Sigmoid colon (tissue), 7 donors: ENCODE measurements around the gene GPR37. TPM values are rescaled to one million over a fixed set of nuclear protein-coding genes. Genes with fewer than 3 reads are reported as not detected.

Experiments
- DNase-seq: peaks from one replicate; pipeline ENCODE4 v3.0.0-alpha.2; 2019
- H3K27ac ChIP-seq, 4 donors: fragments of 200-600 bp; sonication (generic); one replicate each; pipeline ENCODE4 v1.5.1; 2016 to 2019; ENCODE audit warnings: mild to moderate bottlenecking in 1 of 4
- H3K27me3 ChIP-seq, 3 donors: fragments of 200-600 bp; sonication (generic); one replicate each; pipeline ENCODE4 v1.5.1; 2019; ENCODE audit warnings: mild to moderate bottlenecking in 1 of 3
- H3K36me3 ChIP-seq, 4 donors: fragments of 200-600 bp; sonication (generic); one replicate each; pipeline ENCODE4 v1.5.1; 2016 to 2019
- H3K4me1 ChIP-seq, 4 donors: fragments of 200-600 bp; sonication (generic); one replicate each; pipeline ENCODE4 v1.5.1; 2017 to 2019
- H3K4me3 ChIP-seq, 4 donors: fragments of 200-600 bp; sonication (generic); one replicate each; pipeline ENCODE4 v1.5.1; 2017 to 2019; ENCODE audit warnings: mild to moderate bottlenecking in 2 of 4, moderate library complexity in 1 of 4
- H3K9me3 ChIP-seq, 4 donors: fragments of 200-600 bp in 3 of 4; sonication (generic) in 3 of 4; one replicate each; pipeline versions ENCODE4 v1.5.1 to v1.6.1; 2013 to 2019
- EP300 ChIP-seq, 4 donors: sonication (generic); formaldehyde crosslinking; IDR thresholded peaks; one replicate each; pipeline ENCODE4 v1.6.1; 2017; ENCODE audit warnings: antibody characterized with exemption in 4 of 4
- POLR2A ChIP-seq, 2 donors: fragments of 450-650 bp; IDR thresholded peaks; one replicate each; pipeline ENCODE4 v1.6.1; 2016; ENCODE audit warnings: antibody characterized with exemption in 2 of 2, mild to moderate bottlenecking in 2 of 2, moderate library complexity in 2 of 2
- POLR2AphosphoS5 ChIP-seq, 4 donors: sonication (generic); formaldehyde crosslinking; IDR thresholded peaks; one replicate each; pipeline ENCODE4 v1.6.1; 2017; ENCODE audit warnings: antibody characterized with exemption in 4 of 4
- WGBS, 2 donors: extraction: QIAGEN DNeasy Blood & Tissue Kit; methylation state at CpG; one replicate each; pipeline ENCODE4 v1.1.7; 2013; 5-methylcytosine and 5-hydroxymethylcytosine counted together
- intact Hi-C: fragments of 100-400 bp; cut with DNase I; formaldehyde crosslinking; loops from one replicate; pipeline ENCODE4 v1.15.1; 2023
- polyA plus RNA-seq, 3 donors: library from polyadenylated mRNA; stranded (reverse); fragments of 200-250 nt; gene quantifications; one replicate each; pipeline ENCODE4 v1.2.3, GENCODE V29; 2013
- total RNA-seq, 4 donors: library from RNA; depleted of rRNA; stranded (reverse); fragments of >200 nt; gene quantifications; one replicate each; pipeline ENCODE4 v1.1.0, GENCODE V29; 2016
- TF ChIP-seq, protein P1 (sequence below), 4 experiments: fragments of 450-650 bp in 3 of 4; fragments of 200-600 bp in 1 of 4; IDR thresholded peaks; one replicate each; pipeline ENCODE4 v1.5.1; 2016 to 2019; ENCODE audit warnings: antibody characterized with exemption in 4 of 4, mild to moderate bottlenecking in 3 of 4, moderate library complexity in 2 of 4
- donor health status: healthy with polysubstance abuse.
- donor health status: Bipolar disorder and iron deficiency.
- donor health status: healthy.

GPR37 gene, protein sequence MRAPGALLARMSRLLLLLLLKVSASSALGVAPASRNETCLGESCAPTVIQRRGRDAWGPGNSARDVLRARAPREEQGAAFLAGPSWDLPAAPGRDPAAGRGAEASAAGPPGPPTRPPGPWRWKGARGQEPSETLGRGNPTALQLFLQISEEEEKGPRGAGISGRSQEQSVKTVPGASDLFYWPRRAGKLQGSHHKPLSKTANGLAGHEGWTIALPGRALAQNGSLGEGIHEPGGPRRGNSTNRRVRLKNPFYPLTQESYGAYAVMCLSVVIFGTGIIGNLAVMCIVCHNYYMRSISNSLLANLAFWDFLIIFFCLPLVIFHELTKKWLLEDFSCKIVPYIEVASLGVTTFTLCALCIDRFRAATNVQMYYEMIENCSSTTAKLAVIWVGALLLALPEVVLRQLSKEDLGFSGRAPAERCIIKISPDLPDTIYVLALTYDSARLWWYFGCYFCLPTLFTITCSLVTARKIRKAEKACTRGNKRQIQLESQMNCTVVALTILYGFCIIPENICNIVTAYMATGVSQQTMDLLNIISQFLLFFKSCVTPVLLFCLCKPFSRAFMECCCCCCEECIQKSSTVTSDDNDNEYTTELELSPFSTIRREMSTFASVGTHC
- total RNA-seq = 1 to 10 TPM in 3 of 4 donors, under 1 TPM in 1; 0.68 to 2.3 (median 1.4) TPM
- under 1 TPM in 1 of 3 donors, not detected in 2; 0.69 TPM for polyA plus RNA-seq

DNA sequence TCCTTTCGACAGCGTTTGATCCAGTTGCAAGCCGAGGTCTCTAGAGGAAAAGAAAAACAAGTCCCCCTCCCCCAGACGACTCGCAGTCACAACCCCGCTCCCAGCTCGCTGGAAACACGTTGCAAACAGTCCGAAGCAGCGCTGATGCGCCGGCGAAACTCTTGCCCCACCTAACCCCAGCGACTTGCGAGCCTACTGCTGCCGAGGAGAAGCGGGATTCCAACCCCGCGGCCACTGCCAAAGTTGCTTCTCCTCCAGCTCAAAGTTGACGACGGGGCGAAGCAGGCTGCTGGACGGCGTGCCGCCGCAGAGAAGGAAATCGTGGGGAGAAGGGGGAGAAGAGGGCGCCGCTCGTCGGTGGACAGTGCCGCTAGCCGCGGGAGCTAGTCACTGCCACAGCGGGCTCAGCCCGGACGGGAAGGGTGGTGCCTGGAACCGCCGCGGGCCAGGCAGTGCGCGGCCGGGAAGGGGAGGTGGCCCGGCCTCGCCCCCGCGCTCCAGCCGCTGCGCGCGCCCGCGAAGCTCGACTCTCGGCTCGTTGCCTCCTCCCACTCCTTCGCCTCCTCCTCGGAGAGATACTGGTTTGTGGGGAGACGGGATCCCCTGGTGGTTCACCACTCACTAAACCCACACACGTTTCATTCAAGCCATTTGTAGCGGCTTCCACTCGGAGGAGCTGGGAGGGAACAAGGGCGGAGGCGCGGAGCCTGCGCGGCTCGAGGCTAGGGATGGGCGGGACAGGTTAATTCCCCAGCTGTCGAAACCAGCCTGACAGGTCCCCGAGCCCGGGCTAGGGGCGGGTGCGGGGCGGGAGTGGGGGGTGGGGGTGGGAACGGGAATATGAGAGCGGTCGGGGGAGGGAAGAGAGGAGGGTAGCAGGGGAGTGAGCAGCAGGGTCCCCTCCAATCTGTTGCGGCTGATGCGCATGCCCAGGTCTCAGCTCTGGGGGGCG, at the start of gene GPR37:
TSS of gene GPR37 (minus strand) at position 392 of the 952 bp plus-strand sequence. CDS start 816 bp downstream, outside the sequence.
- Histone ChIP-seq H3K4me1 (peaks cover 0 to 27% (median 21%) of the 10 kb centered on the region in 4 donors), H3K4me3 (peak within 1 kb of the TSS; percentile 28 to 52 (median 39)), H3K27me3 (peaks cover 11 to 36% (median 27%) of the 10 kb centered on the region in 3 donors), H3K27ac (peak within 1 kb of the TSS in 1 of 4 donors; percentile 79), H3K9me3 (no peaks in the 10 kb centered on the region), H3K36me3 (no peaks in the 10 kb centered on the region)
- TF ChIP-seq, protein P1, sequence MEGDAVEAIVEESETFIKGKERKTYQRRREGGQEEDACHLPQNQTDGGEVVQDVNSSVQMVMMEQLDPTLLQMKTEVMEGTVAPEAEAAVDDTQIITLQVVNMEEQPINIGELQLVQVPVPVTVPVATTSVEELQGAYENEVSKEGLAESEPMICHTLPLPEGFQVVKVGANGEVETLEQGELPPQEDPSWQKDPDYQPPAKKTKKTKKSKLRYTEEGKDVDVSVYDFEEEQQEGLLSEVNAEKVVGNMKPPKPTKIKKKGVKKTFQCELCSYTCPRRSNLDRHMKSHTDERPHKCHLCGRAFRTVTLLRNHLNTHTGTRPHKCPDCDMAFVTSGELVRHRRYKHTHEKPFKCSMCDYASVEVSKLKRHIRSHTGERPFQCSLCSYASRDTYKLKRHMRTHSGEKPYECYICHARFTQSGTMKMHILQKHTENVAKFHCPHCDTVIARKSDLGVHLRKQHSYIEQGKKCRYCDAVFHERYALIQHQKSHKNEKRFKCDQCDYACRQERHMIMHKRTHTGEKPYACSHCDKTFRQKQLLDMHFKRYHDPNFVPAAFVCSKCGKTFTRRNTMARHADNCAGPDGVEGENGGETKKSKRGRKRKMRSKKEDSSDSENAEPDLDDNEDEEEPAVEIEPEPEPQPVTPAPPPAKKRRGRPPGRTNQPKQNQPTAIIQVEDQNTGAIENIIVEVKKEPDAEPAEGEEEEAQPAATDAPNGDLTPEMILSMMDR (IDR thresholded peaks at IDR 0.05) = no peak
- TF ChIP-seq POLR2AphosphoS5 (IDR thresholded peaks at IDR 0.05) (no peak), EP300 (IDR thresholded peaks at IDR 0.05) (no peak), POLR2A (IDR thresholded peaks at IDR 0.05) (no peak)
- WGBS, 2 donors = 2% methylated on average over 81 of the region's 81 CpGs
- DNase-seq = peak; percentile 74
- intact Hi-C loops = no loop called here

DNA sequence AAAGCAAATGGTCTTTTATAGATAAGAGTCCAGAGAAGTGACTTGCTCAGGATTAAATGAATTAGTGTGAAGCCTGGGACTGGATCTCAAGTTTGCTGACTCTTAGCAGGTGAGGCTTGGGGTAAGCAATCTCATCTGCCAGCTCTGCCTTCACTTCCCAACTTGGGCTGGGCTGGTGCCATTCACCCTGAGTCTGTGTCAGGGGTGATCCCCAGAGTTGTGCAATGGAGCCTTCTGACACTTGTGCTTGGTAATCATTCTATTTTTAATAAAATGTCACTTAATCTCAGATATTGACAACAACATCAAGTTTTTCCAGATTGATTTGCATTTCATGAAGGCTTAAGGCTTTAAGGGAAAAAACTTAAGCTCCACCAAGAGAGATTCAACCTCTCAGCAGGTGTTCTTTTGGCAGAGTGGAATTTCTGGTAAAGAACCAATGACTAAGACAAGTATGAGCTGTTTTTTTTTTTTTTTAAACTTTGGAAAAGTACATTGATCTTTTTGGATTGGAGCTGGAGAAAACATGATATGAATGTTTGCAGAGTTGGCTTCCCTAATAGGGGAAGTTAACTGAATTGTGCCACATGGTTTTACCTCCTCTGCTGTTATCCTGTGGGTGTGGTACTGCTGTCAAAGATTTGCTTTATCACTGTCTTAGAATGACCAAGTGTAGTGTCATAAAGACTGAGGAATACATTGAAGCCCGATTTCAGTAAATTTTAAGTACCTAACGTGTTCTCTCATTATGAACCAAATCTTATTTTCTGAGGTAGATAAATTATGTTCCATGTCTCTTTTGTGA, 48.6 kb upstream of the GPR37 start:
- intact Hi-C loops = no loop called here
- no peaks in the 10 kb centered on the region for H3K9me3 ChIP-seq
- H3K4me3 ChIP-seq = no peak overlapping the region
- WGBS, 2 donors = 26 to 72% methylated on average over 2 of the region's 2 CpGs
- H3K27ac ChIP-seq = no peak overlapping the region
- H3K4me1 ChIP-seq = no peaks in the 10 kb centered on the region
- TF ChIP-seq, protein P1 (IDR thresholded peaks at IDR 0.05) = no peak
- DNase-seq = no peak
- H3K27me3 ChIP-seq = no peaks in the 10 kb centered on the region
- H3K36me3 ChIP-seq = no peaks in the 10 kb centered on the region

DNA sequence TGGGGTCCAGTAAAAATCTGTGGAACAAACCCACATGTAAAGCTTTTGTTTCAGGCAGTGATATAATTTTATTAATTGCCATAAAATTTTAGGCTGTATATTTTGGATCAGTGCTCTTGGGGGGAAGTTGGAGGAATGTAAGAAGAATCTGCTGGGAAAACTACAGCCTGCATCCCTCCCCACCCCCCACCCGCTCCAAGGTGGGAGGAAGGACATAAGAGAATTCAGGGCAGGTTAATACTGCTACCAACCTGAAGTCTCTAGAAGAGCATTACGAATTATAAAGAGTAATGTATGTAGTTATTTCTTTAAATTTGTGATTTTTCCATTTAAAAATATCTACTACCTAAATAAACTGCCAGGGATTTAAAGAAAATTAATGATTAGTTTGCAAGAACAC, 47.2 kb upstream of the GPR37 start:
- 87 to 90% methylated on average over 2 of the region's 2 CpGs for WGBS, 2 donors
- no peaks in the 10 kb centered on the region for H3K27me3 ChIP-seq
- no peak overlapping the region for H3K27ac ChIP-seq
- TF ChIP-seq EP300 (IDR thresholded peaks at IDR 0.05) (no peak), POLR2A (IDR thresholded peaks at IDR 0.05) (no peak), POLR2AphosphoS5 (IDR thresholded peaks at IDR 0.05) (no peak)
- TF ChIP-seq, protein P1 (IDR thresholded peaks at IDR 0.05) = no peak
- no peak overlapping the region for H3K4me3 ChIP-seq
- H3K9me3 ChIP-seq = no peaks in the 10 kb centered on the region
- no peak for DNase-seq
- no peaks in the 10 kb centered on the region for H3K36me3 ChIP-seq
- intact Hi-C loops = no loop called here
- H3K4me1 ChIP-seq = no peaks in the 10 kb centered on the region

DNA sequence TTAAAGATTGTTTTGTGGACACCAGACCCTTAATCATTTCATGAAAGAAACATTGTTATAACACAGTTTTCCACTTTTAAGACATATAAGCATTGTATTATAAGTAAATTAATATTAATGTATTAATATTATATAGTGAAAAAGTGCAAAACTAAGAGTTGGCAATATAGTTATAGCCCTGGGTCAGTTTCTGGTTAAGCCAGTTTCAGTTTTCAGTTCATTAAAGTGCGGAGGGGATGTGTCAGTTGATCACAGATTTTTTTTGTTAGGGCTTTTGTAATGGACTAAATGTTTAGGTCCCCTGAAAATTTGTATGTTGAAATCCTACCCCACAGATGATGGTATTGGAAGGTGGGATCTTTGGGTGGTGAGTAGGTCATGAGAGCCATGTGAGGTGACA, 45.7 kb upstream of the GPR37 start:
- TF ChIP-seq POLR2A (IDR thresholded peaks at IDR 0.05) (no peak), EP300 (IDR thresholded peaks at IDR 0.05) (no peak), POLR2AphosphoS5 (IDR thresholded peaks at IDR 0.05) (no peak)
- TF ChIP-seq, protein P1 (IDR thresholded peaks at IDR 0.05) = no peak
- Histone ChIP-seq H3K9me3 (no peaks in the 10 kb centered on the region), H3K4me1 (no peaks in the 10 kb centered on the region), H3K27me3 (no peaks in the 10 kb centered on the region), H3K27ac (no peak overlapping the region), H3K36me3 (no peaks in the 10 kb centered on the region), H3K4me3 (no peak overlapping the region)
- 93 to 97% methylated on average over 1 of the region's 1 CpG for WGBS, 2 donors
- no peak for DNase-seq
- intact Hi-C loops = no loop called here
